HG03135 (cell line): ENCODE measurements around the gene GRIN2A.

ENCODE experiments used
- ATAC-seq: cut with Tn5 transposase; IDR thresholded peaks from one replicate; pipeline ENCODE4 v1.9.1; 2021; ENCODE audit warnings: mild to moderate bottlenecking, moderate library complexity; ENCODE audit not compliant: unreplicated experiment

The GRIN2A gene

GRCh38 chr16:9791556-9791955 is 390.7 kb downstream of the GRIN2A start:
- ATAC-seq = no peak

- no peak for ATAC-seq
Measured at GRCh38 chr16:9790199-9790598, 392.0 kb downstream of the GRIN2A start.

- ATAC-seq = no peak
Measured at GRCh38 chr16:9787717-9788116, 394.5 kb downstream of the GRIN2A start.

- no peak for ATAC-seq
Measured at GRCh38 chr16:9780831-9781230, 401.4 kb downstream of the GRIN2A start.

- ATAC-seq = no peak
Measured at GRCh38 chr16:9778849-9779248, 403.4 kb downstream of the GRIN2A start.

GRCh38 chr16:9775998-9776397 is 406.2 kb downstream of the GRIN2A start:
- ATAC-seq = no peak

GRCh38 chr16:9773289-9773688 is 408.9 kb downstream of the GRIN2A start:
- no peak for ATAC-seq

- ATAC-seq = no peak
Measured at GRCh38 chr16:9772526-9773225, 409.6 kb downstream of the GRIN2A start.

GRCh38 chr16:9766891-9767290 is 415.3 kb downstream of the GRIN2A start:
- no peak for ATAC-seq

- no peak for ATAC-seq
Measured at GRCh38 chr16:9763505-9763904, 418.7 kb downstream of the GRIN2A start.

GRCh38 chr16:9761870-9762269 is 420.4 kb downstream of the GRIN2A start:
- no peak for ATAC-seq

- no peak for ATAC-seq
Measured at GRCh38 chr16:9757687-9758086, 424.5 kb downstream of the GRIN2A start.

GRCh38 chr16:9756434-9756833 is 425.8 kb downstream of the GRIN2A start:
- no peak for ATAC-seq

- no peak for ATAC-seq
Measured at GRCh38 chr16:9755081-9755480, 427.1 kb downstream of the GRIN2A start.

GRCh38 chr16:9741776-9742175 is 440.5 kb downstream of the GRIN2A start:
- ATAC-seq = no peak

- no peak for ATAC-seq
Measured at GRCh38 chr16:9739301-9739700, 442.9 kb downstream of the GRIN2A start.

GRCh38 chr16:9738690-9739089 is 443.5 kb downstream of the GRIN2A start:
- ATAC-seq = no peak

GRCh38 chr16:9736547-9736946 is 445.7 kb downstream of the GRIN2A start:
- ATAC-seq = no peak

- ATAC-seq = no peak
Measured at GRCh38 chr16:9723136-9723535, 459.1 kb downstream of the GRIN2A start.

GRCh38 chr16:9713907-9714306 is 468.3 kb downstream of the GRIN2A start:
- ATAC-seq = no peak

GRCh38 chr16:9713156-9713555 is 469.1 kb downstream of the GRIN2A start:
- ATAC-seq = no peak

- ATAC-seq = no peak
Measured at GRCh38 chr16:9708972-9709620, 473.1 kb downstream of the GRIN2A start.
